ENCODE results near the gene BHLHE40. TPM values are rescaled to one million over a fixed set of nuclear protein-coding genes. Genes with fewer than 3 reads are reported as not detected.
A peak's percentile ranks its signal among the peaks of the same experiment; 100 is the strongest.

BHLHE40 gene
- total RNA-seq, 2 experiments from 2014 or later, result 167 to 182 TPM

GRCh38 chr3:4980229-4981203, 1.3 kb downstream of the BHLHE40 start:
- peak; percentile 96 for TF ChIP-seq CTCF (IDR thresholded peaks at IDR 0.05)
- CTCF ChIA-PET, result interaction anchor here (0.6 to 3.3 kb wide), 33 partner anchors 12 to 630 kb away, joined by 3 to 29 read pairs (median 4); no protein-coding TSS in a partner anchor
- H3K27me3 Mint-ChIP-seq, result no peaks in the 10 kb centered on the region
- peaks cover 69% of the 10 kb centered on the region for H3K4me1 Mint-ChIP-seq (ENCODE audit: low read depth)
- peak overlapping the region; percentile 69 to 80 for H3K27ac ChIP-seq (ENCODE audit: low read depth in 1 of 2, low read length in 2 of 2)
- intact Hi-C loops (cut with DNase I, micrococcal nuclease), result loop anchor here (1.0 to 10.0 kb wide), 4 partner anchors 158 to 269 kb away; no protein-coding TSS in a partner anchor
- DNase-seq, result peak; percentile 71 to 93 (median 86)
- peak overlapping the region; percentile 95 for H3K4me3 ChIP-seq (ENCODE audit: low read length)
- peak; percentile 18 for ATAC-seq (ENCODE audit: poor library complexity)
- no peaks in the 10 kb centered on the region for H3K27me3 ChIP-seq (ENCODE audit: control insufficient read depth in 1 of 2, insufficient read depth in 2 of 2, low read length in 2 of 2)
- POLR2A ChIA-PET, result interaction anchor here (0.7 to 4.5 kb wide), 12 partner anchors 14 to 269 kb away, joined by 3 to 38 read pairs (median 5); no protein-coding TSS in a partner anchor
- H3K4me3 Mint-ChIP-seq, result peak overlapping the region; percentile 98
- H3K9me3 Mint-ChIP-seq, result no peaks in the 10 kb centered on the region
- H3K36me3 Mint-ChIP-seq (ENCODE audit: low read depth), result peaks cover 49% of the 10 kb centered on the region
- peaks cover 80% of the 10 kb centered on the region for H3K4me1 ChIP-seq (ENCODE audit: insufficient read depth, low read length)
- H3K36me3 ChIP-seq (ENCODE audit: insufficient read depth, low read length), result peaks cover 21% of the 10 kb centered on the region
- H3K27ac Mint-ChIP-seq, result peak overlapping the region; percentile 94
- no peaks in the 10 kb centered on the region for H3K9me3 ChIP-seq (ENCODE audit: control insufficient read depth in 1 of 2, insufficient read depth in 1 of 2, low read length in 2 of 2)

- intact Hi-C loops (cut with DNase I, micrococcal nuclease), result loop anchor here in 1 of 2 experiments (5.0 to 10.0 kb wide), 2 partner anchors 214 to 269 kb away; no protein-coding TSS in a partner anchor
- Mint-ChIP-seq H3K36me3 (ENCODE audit: low read depth) (peaks cover 49% of the 10 kb centered on the region), H3K4me3 (peak overlapping the region; percentile 85), H3K27me3 (no peaks in the 10 kb centered on the region), H3K4me1 (ENCODE audit: low read depth) (peaks cover 68% of the 10 kb centered on the region), H3K9me3 (no peaks in the 10 kb centered on the region), H3K27ac (peak overlapping the region; percentile 94)
- no peak for TF ChIP-seq CTCF (IDR thresholded peaks at IDR 0.05)
- POLR2A ChIA-PET, result interaction anchor here (0.6 kb wide), 1 partner anchor 19 kb away, joined by 3 read pairs; no protein-coding TSS in a partner anchor
- H3K27me3 ChIP-seq (ENCODE audit: control insufficient read depth in 1 of 2, insufficient read depth in 2 of 2, low read length in 2 of 2), result no peaks in the 10 kb centered on the region
- CTCF ChIA-PET, result interaction anchor here (0.7 to 3.3 kb wide), 10 partner anchors 36 to 269 kb away, joined by 3 to 29 read pairs (median 13); no protein-coding TSS in a partner anchor
- DNase-seq (peak in 1 of 14 experiments; percentile 17), ATAC-seq (ENCODE audit: poor library complexity) (no peak)
- peak overlapping the region; percentile 95 for H3K4me3 ChIP-seq (ENCODE audit: low read length)
- H3K36me3 ChIP-seq (ENCODE audit: insufficient read depth, low read length), result peaks cover 21% of the 10 kb centered on the region
- no peaks in the 10 kb centered on the region for H3K9me3 ChIP-seq (ENCODE audit: control insufficient read depth in 1 of 2, insufficient read depth in 1 of 2, low read length in 2 of 2)
- no peak overlapping the region for H3K27ac ChIP-seq (ENCODE audit: low read depth in 1 of 2, low read length in 2 of 2)
- peaks cover 81% of the 10 kb centered on the region for H3K4me1 ChIP-seq (ENCODE audit: insufficient read depth, low read length)
Observed at GRCh38 chr3:4981294-4981664, 2.0 kb downstream of the BHLHE40 start.

GRCh38 chr3:4981665-4982494, 2.6 kb downstream of the BHLHE40 start:
- no peak for TF ChIP-seq CTCF (IDR thresholded peaks at IDR 0.05)
- peak overlapping the region; percentile 95 for H3K4me3 ChIP-seq (ENCODE audit: low read length)
- ChIA-PET POLR2A (interaction anchor here (0.6 to 2.2 kb wide), 2 partner anchors 20 to 160 kb away, joined by 3 to 7 read pairs; no protein-coding TSS in a partner anchor), CTCF (interaction anchor here (2.5 to 3.3 kb wide), 3 partner anchors 35 to 160 kb away, joined by 20 to 29 read pairs (median 23); no protein-coding TSS in a partner anchor)
- intact Hi-C loops (cut with DNase I, micrococcal nuclease), result loop anchor here in 1 of 2 experiments (2.0 to 10.0 kb wide), 3 partner anchors 159 to 270 kb away; no protein-coding TSS in a partner anchor
- H3K9me3 ChIP-seq (ENCODE audit: control insufficient read depth in 1 of 2, insufficient read depth in 1 of 2, low read length in 2 of 2), result no peaks in the 10 kb centered on the region
- peaks cover 82% of the 10 kb centered on the region for H3K4me1 ChIP-seq (ENCODE audit: insufficient read depth, low read length)
- no peaks in the 10 kb centered on the region for H3K27me3 ChIP-seq (ENCODE audit: control insufficient read depth in 1 of 2, insufficient read depth in 2 of 2, low read length in 2 of 2)
- DNase-seq (peak in 2 of 14 experiments; percentile 36 to 40), ATAC-seq (ENCODE audit: poor library complexity) (no peak)
- H3K9me3 Mint-ChIP-seq, result no peaks in the 10 kb centered on the region
- H3K36me3 ChIP-seq (ENCODE audit: insufficient read depth, low read length), result peaks cover 21% of the 10 kb centered on the region
- peaks cover 68% of the 10 kb centered on the region for H3K4me1 Mint-ChIP-seq (ENCODE audit: low read depth)
- H3K27ac Mint-ChIP-seq, result peak overlapping the region; percentile 94
- peak overlapping the region; percentile 85 for H3K4me3 Mint-ChIP-seq
- no peaks in the 10 kb centered on the region for H3K27me3 Mint-ChIP-seq
- H3K36me3 Mint-ChIP-seq (ENCODE audit: low read depth), result peaks cover 49% of the 10 kb centered on the region
- H3K27ac ChIP-seq (ENCODE audit: low read depth in 1 of 2, low read length in 2 of 2), result no peak overlapping the region

Data from CD4-positive, alpha-beta T cell (primary cell).